Fibroblast of skin of left biceps (primary cell): ENCODE data around the gene WDR4.
"Not testable (repeated sequence)": the region's sequence is repeated elsewhere in the genome, so short reads cannot be mapped to it uniquely, and the experiment has no call there.

Source experiments
- DNase-seq, 2 experiments: peaks; one replicate each; pipeline ENCODE4 v3.0.0-alpha.2; 2013; ENCODE audit warnings: low read depth in 2 of 2

Gene WDR4

GRCh38 chr21:42839271-42840231 is 39.8 kb downstream of the WDR4 start:
- no peak for DNase-seq

GRCh38 chr21:42838212-42838690 is 41.1 kb downstream of the WDR4 start:
- not testable (repeated sequence) for DNase-seq

GRCh38 chr21:42837421-42838211 is 41.7 kb downstream of the WDR4 start:
- DNase-seq = no peak

GRCh38 chr21:42836767-42837301 is 42.5 kb downstream of the WDR4 start:
- no peak for DNase-seq

- no peak for DNase-seq
These were observed 43.0 kb downstream of the WDR4 start for GRCh38 chr21:42836402-42836666.

- DNase-seq = no peak
These were observed 43.5 kb downstream of the WDR4 start for GRCh38 chr21:42835611-42836401.

- no peak for DNase-seq
These were observed 44.1 kb downstream of the WDR4 start for GRCh38 chr21:42835211-42835610.

GRCh38 chr21:42834726-42835191 is 44.6 kb downstream of the WDR4 start:
- no peak for DNase-seq

- no peak for DNase-seq
These were observed 45.2 kb downstream of the WDR4 start for GRCh38 chr21:42833859-42834725.

- DNase-seq = no peak
These were observed 45.9 kb downstream of the WDR4 start for GRCh38 chr21:42833439-42833815.

GRCh38 chr21:42832321-42832630 is 47.1 kb downstream of the WDR4 start:
- not testable (repeated sequence) for DNase-seq

- no peak for DNase-seq
These were observed 48.6 kb downstream of the WDR4 start for GRCh38 chr21:42830456-42831455.

- no peak for DNase-seq
These were observed 49.4 kb downstream of the WDR4 start for GRCh38 chr21:42829954-42830353.

- no peak for DNase-seq
These were observed 49.9 kb downstream of the WDR4 start for GRCh38 chr21:42829417-42829816.

- DNase-seq = no peak
These were observed 51.8 kb downstream of the WDR4 start for GRCh38 chr21:42827588-42827987.

- DNase-seq = no peak
These were observed 58.5 kb downstream of the WDR4 start for GRCh38 chr21:42820616-42821465.

GRCh38 chr21:42819861-42820615 is 59.3 kb downstream of the WDR4 start:
- no peak for DNase-seq

- no peak for DNase-seq
These were observed 61.0 kb downstream of the WDR4 start for GRCh38 chr21:42818328-42818749.
